RWPE1 (cell line): ENCODE data around the gene ATP2A3.

ENCODE experiments used
- CTCF ChIA-PET: fragments of 350-600 bp; sonication (Branson Sonifier 250); formaldehyde crosslinking; extraction: SDS; loops from one replicate; lab custom pipeline; 2021; lab: Yijun Ruan, JAX
- POLR2A ChIA-PET: fragments of 400-600 bp; formaldehyde crosslinking; extraction: SDS; loops from one replicate; lab custom pipeline; 2020; ENCODE audit warnings: antibody characterized with exemption; ENCODE audit not compliant: low non-redundant PET; lab: Yijun Ruan, JAX
- DNase-seq: peaks from one replicate; pipeline ENCODE4 v3.0.0; 2012; ENCODE audit warnings: low spot score
- H3K27ac ChIP-seq: fragments of 450-650 bp; 2 replicates; pipeline ENCODE4 v1.5.1; 2017
- TF ChIP-seq, protein P1 (sequence below): fragments of 450-650 bp; conservative IDR thresholded peaks from 2 replicates; pipeline ENCODE4 v1.5.1; 2017; ENCODE audit warnings: low read depth, mild to moderate bottlenecking

Gene ATP2A3

DNA sequence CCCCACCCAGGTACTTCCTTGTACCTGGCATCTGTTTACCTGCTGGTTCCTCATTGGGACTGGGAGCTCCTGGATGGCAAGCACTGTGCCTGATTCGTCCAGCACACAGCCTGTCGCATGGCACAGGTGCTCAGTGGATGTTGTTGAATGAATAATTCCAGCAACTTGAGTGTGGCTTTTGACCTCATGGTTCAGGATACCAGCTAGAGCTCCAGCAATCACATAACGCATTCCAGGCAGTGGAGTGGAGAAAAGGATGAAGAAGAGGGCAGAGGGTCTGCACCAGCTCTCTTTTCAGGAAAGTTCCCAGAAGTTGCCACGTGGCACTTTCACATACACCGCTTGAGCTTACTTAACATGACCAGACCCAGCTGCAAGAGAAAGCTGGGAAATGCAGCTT, 70.0 kb downstream of the ATP2A3 start:
- ChIA-PET CTCF (interaction anchor here (0.6 to 1.3 kb wide), 3 partner anchors 20 to 966 kb away, joined by 3 to 6 read pairs (median 5); no protein-coding TSS in a partner anchor), POLR2A (no interaction called here)
- peak overlapping the region; percentile 96 for H3K27ac ChIP-seq
- TF ChIP-seq, protein P1, sequence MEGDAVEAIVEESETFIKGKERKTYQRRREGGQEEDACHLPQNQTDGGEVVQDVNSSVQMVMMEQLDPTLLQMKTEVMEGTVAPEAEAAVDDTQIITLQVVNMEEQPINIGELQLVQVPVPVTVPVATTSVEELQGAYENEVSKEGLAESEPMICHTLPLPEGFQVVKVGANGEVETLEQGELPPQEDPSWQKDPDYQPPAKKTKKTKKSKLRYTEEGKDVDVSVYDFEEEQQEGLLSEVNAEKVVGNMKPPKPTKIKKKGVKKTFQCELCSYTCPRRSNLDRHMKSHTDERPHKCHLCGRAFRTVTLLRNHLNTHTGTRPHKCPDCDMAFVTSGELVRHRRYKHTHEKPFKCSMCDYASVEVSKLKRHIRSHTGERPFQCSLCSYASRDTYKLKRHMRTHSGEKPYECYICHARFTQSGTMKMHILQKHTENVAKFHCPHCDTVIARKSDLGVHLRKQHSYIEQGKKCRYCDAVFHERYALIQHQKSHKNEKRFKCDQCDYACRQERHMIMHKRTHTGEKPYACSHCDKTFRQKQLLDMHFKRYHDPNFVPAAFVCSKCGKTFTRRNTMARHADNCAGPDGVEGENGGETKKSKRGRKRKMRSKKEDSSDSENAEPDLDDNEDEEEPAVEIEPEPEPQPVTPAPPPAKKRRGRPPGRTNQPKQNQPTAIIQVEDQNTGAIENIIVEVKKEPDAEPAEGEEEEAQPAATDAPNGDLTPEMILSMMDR, result no peak
- DNase-seq, result no peak

DNA sequence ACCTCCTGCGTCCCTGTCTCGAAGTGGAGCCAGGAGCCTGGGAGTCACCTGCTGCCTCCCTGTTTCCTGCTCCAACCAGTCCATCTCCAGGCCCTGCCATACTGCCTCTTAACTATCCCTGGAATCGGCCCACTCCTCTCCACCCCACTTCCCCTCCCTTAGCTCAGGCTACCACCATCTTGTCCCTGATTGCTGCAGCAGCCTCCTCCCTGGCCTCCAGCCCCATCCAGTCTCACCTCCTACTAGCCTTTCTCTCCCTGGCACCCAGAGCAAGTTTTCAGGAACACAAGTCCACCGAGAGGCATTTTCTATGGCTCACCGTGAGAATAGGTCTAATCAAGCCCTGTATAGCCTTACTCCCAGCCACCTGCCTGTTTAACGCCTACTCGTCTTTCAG, 70.5 kb downstream of the ATP2A3 start:
- no peak for DNase-seq
- H3K27ac ChIP-seq, result peak overlapping the region; percentile 96
- CTCF ChIA-PET, result interaction anchor here (0.6 kb wide), 1 partner anchor 232 kb away, joined by 3 read pairs; no protein-coding TSS in a partner anchor
- TF ChIP-seq, protein P1, result no peak
- POLR2A ChIA-PET, result interaction anchor here (1.0 kb wide), 1 partner anchor 226 kb away, joined by 3 read pairs; no protein-coding TSS in a partner anchor

DNA sequence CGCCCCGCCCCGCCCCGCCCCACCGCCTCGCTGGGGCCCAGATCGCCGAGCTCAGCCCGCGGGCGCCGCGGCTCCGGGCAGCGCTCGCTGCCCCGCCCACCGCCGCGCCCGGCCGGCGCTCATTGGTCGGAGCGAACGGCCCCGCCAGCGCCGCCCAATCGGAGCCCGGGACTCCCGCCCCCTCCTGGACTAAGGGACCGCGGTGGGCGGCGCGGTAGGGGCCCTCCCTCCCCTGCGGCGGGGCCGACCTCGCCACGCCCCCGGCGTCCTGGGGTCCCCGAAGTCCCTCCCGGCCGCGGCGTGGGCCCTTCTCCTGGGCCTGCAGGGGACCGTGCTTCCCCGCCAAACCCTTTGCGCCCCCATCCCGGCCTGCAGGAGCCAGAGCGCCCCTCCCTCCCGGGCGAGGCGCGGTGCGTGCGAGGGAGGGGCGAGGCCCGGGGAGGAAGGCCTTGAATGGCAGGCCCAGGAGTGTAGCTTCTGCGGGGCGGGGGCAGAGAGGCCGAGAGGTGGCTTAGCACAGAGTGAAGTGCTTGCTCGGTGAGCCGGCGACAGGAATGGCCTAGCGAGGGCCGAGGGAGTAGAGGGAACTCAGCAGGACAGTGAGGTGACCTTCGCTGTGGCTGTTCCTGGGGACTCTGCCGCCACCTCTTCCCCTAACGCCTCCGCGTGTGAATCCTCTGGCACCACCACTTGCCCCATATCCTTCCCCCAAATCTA, 71.1 kb downstream of the ATP2A3 start, which contains the start of gene CAMKK1:
Gene CAMKK1, minus strand, starts transcription at position 51 of the 717 bp plus-strand sequence. CDS start 7,366 bp downstream, outside the sequence.
- CTCF ChIA-PET, result interaction anchor here (0.6 kb wide), 1 partner anchor 201 kb away, joined by 4 read pairs; no protein-coding TSS in a partner anchor
- H3K27ac ChIP-seq, result peak within 1 kb of the TSS; percentile 96
- TF ChIP-seq, protein P1, result no peak
- POLR2A ChIA-PET, result interaction anchor here (1.0 kb wide), 1 partner anchor 225 kb away, joined by 3 read pairs; no protein-coding TSS in a partner anchor
- peak; percentile 96 for DNase-seq

DNA sequence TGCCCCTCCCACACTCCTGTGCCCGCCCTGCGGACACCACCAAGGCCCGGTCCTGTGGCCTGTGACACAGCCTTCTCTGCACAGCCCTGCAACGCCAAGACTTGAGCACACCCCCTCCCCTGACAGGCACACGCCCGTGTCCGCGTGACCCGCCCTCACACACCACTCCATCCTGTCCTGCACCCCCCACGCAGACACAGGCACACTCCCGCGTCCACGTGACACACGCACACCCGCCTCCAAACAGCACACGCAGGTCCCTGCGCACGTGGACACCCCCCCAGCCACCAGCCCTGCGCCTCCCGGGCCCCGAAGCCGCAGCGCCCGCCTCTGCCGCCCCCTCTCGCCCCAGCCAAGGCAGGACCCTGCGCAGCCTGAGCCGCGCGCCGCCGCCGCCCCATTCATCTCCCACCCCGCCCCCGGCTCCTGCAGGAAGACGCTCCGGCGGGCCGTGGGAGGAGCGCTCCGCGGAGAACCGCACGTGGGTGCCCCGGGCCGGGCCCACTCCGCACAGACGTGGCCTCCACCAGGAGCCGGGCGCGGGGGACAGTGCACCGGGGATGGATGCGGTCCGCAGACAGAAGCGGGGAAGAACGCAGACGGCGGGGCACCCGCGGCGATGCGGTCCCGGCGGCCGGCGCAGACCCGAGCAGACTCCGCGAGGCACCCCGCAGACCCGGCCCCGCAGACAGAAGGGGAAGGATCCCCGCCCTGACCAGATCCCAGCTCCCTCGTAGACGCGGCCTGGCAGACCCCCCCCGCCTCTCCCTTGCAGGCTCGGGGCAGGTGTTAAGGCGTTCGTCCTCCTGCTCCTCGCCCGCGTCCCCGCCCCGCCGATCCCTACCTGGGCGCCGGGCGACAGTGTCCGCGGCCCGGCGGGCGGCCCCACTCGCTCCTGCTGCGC, 71.9 kb downstream of the ATP2A3 start:
- TF ChIP-seq, protein P1, result no peak
- ChIA-PET POLR2A (interaction anchor here (1.0 kb wide), 1 partner anchor 225 kb away, joined by 3 read pairs; no protein-coding TSS in a partner anchor), CTCF (interaction anchor here (0.6 to 1.0 kb wide), 2 partner anchors 21 to 201 kb away, joined by 3 to 4 read pairs; no protein-coding TSS in a partner anchor)
- H3K27ac ChIP-seq, result peak overlapping the region; percentile 96
- peak; percentile 31 for DNase-seq

DNA sequence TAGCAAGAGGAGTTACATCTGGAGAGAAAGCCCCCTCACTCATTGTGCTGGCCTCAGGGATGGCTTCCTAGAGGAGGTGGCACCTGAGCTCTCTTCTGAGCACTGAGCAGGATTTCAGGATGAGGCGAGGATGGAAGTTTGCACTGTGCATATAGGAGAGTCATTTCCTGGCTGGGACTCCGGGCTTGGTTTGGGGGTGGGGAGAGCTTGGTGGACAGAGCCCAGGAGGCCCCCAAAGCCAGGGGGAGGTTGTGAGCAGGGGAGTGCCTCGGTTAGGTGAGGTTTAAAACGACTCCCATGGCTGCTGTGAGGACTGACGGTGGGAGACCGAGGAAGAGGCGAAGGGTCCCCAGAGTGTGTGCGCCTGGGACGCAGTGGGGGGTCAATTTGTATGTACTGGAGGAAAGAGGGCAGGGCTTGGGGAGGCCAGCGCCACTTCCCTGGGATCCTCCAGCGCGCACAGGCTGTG, 72.6 kb downstream of the ATP2A3 start:
- H3K27ac ChIP-seq, result peak overlapping the region; percentile 96
- no peak for DNase-seq
- CTCF ChIA-PET, result interaction anchor here (1.0 kb wide), 1 partner anchor 22 kb away, joined by 3 read pairs; no protein-coding TSS in a partner anchor
- TF ChIP-seq, protein P1, result no peak
- POLR2A ChIA-PET, result interaction anchor here (0.6 kb wide), 1 partner anchor 74 kb away, joined by 5 read pairs; no protein-coding TSS in a partner anchor
